IgD-negative memory B cell (primary cell): Measurements from ENCODE around the gene LDLRAD4. TPM values are rescaled to one million over a fixed set of nuclear protein-coding genes. Genes with fewer than 3 reads are reported as not detected.
A peak's percentile ranks its signal among the peaks of the same experiment; 100 is the strongest.

Source experiments
- H3K27ac Mint-ChIP-seq, 3 donors: one replicate each; pipeline ENCODE4 v1.8.0; 2020 to 2022; ENCODE audit warnings: mild to moderate bottlenecking in 3 of 3, mixed read lengths in 3 of 3, moderate library complexity in 1 of 3
- H3K27me3 Mint-ChIP-seq: one replicate; pipeline ENCODE4 v1.8.0; 2021; ENCODE audit warnings: mixed read lengths
- H3K36me3 Mint-ChIP-seq: one replicate; pipeline ENCODE4 v1.8.0; 2020; ENCODE audit warnings: mild to moderate bottlenecking, mixed read lengths
- H3K4me1 Mint-ChIP-seq, 3 donors: one replicate each; pipeline ENCODE4 v1.8.0; 2020 to 2022; ENCODE audit warnings: mixed read lengths in 3 of 3, mild to moderate bottlenecking in 1 of 3
- H3K4me3 Mint-ChIP-seq, 4 donors: one replicate each; pipeline ENCODE4 v1.8.0; 2020 to 2022; ENCODE audit warnings: mild to moderate bottlenecking in 4 of 4, mixed read lengths in 4 of 4, moderate library complexity in 3 of 4
- H3K9me3 Mint-ChIP-seq, 3 donors: one replicate each; pipeline ENCODE4 v1.8.0; 2020 to 2021; ENCODE audit warnings: mixed read lengths in 3 of 3, mild to moderate bottlenecking in 1 of 3
- polyA plus RNA-seq: library from polyadenylated mRNA; unstranded; fragments of 300-500 nt; fragmentation: Illumina TruSeq; gene quantifications from one replicate; pipeline ENCODE4 v1.2.3, GENCODE V29; 2021

LDLRAD4 gene
- polyA plus RNA-seq, 1 donor from 2014 or later: 5.1 TPM

DNA sequence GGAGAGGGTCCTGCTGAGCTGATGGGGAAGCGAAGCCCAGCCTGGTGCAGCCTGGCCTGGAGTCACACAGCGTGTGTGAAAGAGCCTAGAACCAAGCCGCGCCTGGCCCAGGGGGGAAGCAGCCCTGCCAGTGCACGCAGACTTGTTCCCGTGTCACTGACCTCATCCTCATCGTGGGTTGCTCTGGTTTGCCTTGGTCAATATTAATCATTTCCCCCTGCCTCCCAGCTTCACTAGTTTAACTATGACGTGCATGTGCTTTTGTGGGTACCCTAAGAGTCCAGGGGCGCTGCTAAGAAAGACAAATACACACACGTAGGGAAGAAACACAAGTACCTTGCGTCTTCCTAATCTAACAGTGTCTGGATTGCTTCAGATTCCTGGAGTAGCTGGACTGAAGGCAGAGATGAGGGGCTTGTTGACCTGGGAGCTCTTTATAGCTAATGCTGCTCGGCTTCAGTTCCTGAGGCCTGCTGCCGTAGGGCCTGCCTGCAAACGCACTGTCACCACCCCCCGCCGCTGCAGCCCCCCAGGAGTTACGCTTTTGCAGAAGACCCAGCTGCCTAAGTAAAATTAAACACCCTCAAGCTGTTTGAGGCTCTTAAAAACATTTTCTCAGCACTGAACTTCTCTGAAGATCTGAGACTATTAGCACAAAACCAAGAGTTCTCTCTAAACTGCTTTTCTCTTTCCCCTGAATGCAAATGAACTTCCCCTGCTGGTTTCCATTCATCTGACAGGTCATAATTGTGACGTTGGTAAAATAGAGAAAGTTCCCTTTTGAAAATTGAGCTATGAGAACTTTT, 348.6 kb downstream of the LDLRAD4 start:
- H3K36me3 Mint-ChIP-seq: no peaks in the 10 kb centered on the region
- no peaks in the 10 kb centered on the region for H3K27me3 Mint-ChIP-seq
- no peaks in the 10 kb centered on the region for H3K9me3 Mint-ChIP-seq
- H3K27ac Mint-ChIP-seq: peak overlapping the region; percentile 99 to 100 (median 99)
- peak overlapping the region; percentile 74 to 92 (median 90) for H3K4me3 Mint-ChIP-seq
- peaks cover 43 to 44% (median 44%) of the 10 kb centered on the region in 3 donors for H3K4me1 Mint-ChIP-seq

DNA sequence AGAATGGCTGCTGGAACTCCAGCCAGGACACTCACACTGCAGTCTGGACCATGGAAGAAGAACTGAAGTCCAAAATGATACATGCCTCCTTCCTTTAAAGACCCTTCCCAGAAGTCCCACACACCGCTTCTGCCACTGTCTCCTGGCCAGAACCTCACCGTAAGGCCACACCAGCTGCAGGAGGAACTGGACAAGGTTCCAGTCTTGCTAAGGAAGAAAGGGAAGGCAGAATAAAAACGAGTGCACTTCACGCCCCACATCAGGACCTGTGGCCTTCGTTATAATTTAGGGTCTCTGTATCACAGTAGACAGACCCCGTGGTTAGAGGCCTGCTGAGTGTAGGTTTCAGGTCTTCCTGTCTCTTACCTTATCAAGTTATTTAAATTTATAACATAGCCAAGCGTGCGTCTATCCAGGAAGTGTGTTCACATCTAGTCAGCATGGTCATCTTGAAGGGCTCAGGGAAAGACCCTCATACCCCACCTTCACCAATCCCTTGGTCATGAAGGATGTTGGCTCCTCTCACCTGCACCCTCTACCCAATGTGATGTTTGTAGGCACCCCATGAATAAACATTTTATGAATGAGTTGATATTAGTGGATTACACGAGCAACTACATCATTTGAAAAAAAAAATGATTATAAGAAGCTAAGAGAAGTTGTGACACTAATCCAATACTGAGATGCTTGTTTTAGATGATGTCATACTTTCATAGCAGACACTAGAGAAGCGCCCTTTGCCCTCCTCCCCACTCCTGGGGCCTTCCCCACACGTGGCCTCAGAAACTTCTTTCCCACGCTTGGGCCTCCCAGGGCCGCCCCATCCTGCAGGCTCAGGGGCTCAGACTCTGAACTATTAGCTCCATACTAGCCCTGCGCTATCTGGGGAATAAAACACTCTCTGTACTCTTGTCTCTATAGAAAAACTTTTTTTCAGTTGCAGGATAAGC, 350.2 kb downstream of the LDLRAD4 start:
- no peaks in the 10 kb centered on the region for H3K36me3 Mint-ChIP-seq
- H3K9me3 Mint-ChIP-seq: no peaks in the 10 kb centered on the region
- H3K4me3 Mint-ChIP-seq: peak overlapping the region; percentile 44 to 86 (median 63)
- H3K27me3 Mint-ChIP-seq: no peaks in the 10 kb centered on the region
- peaks cover 31 to 33% (median 31%) of the 10 kb centered on the region in 3 donors for H3K4me1 Mint-ChIP-seq
- H3K27ac Mint-ChIP-seq: peak overlapping the region; percentile 8 to 100 (median 99)

DNA sequence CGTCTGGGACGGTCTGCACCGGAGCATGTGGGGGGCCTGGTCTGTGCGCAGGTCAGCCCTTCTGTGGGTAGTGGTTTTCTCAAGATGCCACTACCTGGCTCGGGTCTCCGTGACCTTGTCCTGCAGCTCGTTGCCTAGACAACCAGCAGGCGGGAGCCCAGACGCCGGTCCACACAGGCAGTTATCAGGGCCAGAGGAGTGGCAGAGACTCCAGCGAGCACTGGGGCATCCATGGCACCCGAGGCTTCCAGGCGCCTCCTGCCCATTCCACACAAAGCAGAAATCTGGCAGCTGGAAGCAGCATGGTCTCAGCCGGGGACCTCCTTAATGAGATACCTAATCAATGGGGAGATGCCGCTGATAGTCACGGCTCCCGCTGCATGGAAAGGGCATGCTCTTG, 351.7 kb downstream of the LDLRAD4 start:
- Mint-ChIP-seq H3K9me3 (no peaks in the 10 kb centered on the region), H3K27ac (no peak overlapping the region), H3K4me3 (no peak overlapping the region), H3K4me1 (peaks cover 27 to 28% (median 27%) of the 10 kb centered on the region in 3 donors), H3K36me3 (no peaks in the 10 kb centered on the region), H3K27me3 (no peaks in the 10 kb centered on the region)

DNA sequence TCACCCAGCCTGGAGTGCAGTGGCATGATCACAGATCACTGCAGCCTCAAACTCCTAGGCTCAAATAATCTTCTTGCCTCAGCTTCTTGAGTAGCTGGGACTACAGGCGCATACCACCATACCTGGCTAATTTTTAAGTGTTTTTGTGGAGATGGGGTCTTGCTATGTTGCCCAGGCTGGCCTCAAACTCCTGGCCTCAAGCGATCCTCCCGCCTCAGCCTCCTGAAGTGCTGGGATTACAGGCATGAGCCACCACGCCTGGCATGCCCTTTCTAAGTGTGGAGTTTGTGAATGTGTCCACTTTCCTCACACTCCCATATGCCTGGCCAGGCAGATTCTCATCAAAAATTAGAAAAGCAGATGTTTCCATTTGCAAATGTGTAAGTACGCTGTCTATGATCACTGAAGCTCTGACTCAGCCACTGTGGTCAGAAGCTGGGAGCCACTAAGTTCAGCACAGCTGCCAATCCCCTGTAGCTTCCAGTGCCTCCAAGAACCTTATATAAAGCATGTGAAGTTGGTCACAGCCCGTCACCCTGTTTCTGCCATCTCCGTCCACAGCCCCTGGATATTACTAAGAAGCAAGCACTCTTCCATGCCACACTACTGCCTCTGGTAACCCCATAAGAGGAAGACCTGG, 352.4 kb downstream of the LDLRAD4 start:
- Mint-ChIP-seq H3K9me3 (no peaks in the 10 kb centered on the region), H3K36me3 (peaks cover 1% of the 10 kb centered on the region), H3K27me3 (no peaks in the 10 kb centered on the region), H3K27ac (peak overlapping the region in 1 of 3 donors; percentile 13), H3K4me1 (peaks cover 30 to 32% (median 30%) of the 10 kb centered on the region in 3 donors), H3K4me3 (peak overlapping the region in 2 of 4 donors; percentile 12 to 28)

DNA sequence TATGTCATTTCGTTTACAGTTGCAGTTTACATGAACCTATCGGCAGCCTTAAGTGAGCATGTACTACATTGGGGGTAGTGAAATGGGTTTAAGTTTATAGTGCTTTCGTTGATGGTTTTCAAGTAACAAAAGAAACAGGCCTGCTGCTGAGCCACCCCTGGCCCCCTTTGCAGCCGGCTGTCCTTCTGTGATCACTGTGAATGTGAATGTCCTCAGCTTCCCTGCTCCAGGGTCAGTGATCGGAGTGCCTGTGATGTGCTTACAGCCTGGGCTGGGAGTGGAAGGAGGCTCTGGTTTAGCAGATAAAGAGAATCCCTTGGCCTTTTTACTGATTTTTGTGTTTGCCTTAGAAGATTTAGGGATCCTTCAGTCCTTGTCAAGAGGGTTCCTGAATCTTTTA, 353.6 kb downstream of the LDLRAD4 start:
- Mint-ChIP-seq H3K4me3 (peak overlapping the region in 1 of 4 donors; percentile 21), H3K4me1 (peaks cover 28 to 33% (median 30%) of the 10 kb centered on the region in 3 donors), H3K27me3 (no peaks in the 10 kb centered on the region), H3K27ac (peak overlapping the region in 1 of 3 donors; percentile 65), H3K36me3 (peaks cover 1% of the 10 kb centered on the region), H3K9me3 (no peaks in the 10 kb centered on the region)

DNA sequence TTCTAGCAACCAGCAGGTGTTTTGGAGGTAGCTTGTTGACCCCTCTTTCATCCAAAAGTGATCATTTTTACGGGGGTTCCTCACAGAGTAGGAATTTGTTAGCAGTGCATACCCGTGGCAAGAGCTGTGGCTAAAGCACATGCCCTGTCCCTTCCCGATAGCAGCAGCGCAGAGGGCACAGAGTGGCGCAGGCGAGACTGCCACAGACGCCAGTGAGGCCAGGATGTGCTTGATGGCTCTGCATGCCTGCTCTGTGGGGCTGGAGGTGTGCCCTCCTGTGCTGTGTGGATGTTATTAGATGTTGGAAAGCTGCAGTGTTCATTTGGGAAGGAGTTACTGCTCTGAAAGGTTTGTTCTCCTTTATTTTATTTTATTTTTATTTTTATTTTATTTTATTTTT, 354.2 kb downstream of the LDLRAD4 start:
- peaks cover 1% of the 10 kb centered on the region for H3K36me3 Mint-ChIP-seq
- H3K4me3 Mint-ChIP-seq: peak overlapping the region in 1 of 4 donors; percentile 21
- H3K27me3 Mint-ChIP-seq: no peaks in the 10 kb centered on the region
- H3K9me3 Mint-ChIP-seq: no peaks in the 10 kb centered on the region
- H3K4me1 Mint-ChIP-seq: peaks cover 29 to 33% (median 29%) of the 10 kb centered on the region in 3 donors
- peak overlapping the region in 1 of 3 donors; percentile 65 for H3K27ac Mint-ChIP-seq

DNA sequence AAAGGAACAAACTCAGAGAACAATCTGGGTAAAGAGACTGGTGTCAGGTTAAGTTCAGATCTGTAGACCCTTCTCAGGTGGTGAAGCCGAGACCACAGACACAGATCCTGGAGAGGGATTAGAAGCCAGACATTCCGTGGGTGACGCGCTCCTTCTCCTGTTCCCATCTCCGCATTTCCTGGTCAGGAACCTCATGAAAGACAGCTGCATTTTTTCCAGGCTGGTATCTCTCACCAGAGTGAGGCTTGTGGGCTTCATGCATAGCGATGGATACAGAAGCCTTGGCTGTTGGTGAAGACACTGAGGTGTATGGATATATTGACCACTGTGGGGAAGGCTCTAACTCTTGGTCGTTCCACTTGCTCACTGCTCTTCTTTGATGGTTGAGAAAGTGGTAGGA, 355.2 kb downstream of the LDLRAD4 start:
- no peaks in the 10 kb centered on the region for H3K27me3 Mint-ChIP-seq
- no peak overlapping the region for H3K4me3 Mint-ChIP-seq
- peaks cover 30 to 35% (median 30%) of the 10 kb centered on the region in 3 donors for H3K4me1 Mint-ChIP-seq
- no peaks in the 10 kb centered on the region for H3K9me3 Mint-ChIP-seq
- H3K27ac Mint-ChIP-seq: peak overlapping the region in 1 of 3 donors; percentile 36
- H3K36me3 Mint-ChIP-seq: peaks cover 1% of the 10 kb centered on the region

DNA sequence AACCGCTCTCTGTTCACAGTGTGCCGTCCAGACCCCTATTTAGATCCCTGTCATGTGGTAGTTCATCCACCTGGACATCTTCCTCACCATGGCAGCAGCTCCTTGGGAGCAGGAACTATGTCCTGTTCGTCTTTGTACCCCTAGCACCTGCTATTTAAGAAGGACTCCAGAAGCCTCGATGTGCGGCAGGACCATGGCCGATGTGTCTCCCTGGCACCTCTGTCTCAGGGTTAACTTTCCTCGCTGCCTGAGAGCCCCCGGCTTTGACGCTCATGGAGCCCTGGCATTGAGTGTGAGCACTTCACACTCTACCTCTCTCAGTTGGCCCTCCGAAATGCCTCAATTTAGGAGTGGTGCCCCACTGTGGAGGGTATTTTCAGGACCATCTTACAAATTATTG, 355.8 kb downstream of the LDLRAD4 start:
- Mint-ChIP-seq H3K36me3 (peaks cover 1% of the 10 kb centered on the region), H3K4me1 (peaks cover 26 to 30% (median 29%) of the 10 kb centered on the region in 3 donors), H3K9me3 (no peaks in the 10 kb centered on the region), H3K4me3 (no peak overlapping the region), H3K27me3 (no peaks in the 10 kb centered on the region), H3K27ac (no peak overlapping the region)

DNA sequence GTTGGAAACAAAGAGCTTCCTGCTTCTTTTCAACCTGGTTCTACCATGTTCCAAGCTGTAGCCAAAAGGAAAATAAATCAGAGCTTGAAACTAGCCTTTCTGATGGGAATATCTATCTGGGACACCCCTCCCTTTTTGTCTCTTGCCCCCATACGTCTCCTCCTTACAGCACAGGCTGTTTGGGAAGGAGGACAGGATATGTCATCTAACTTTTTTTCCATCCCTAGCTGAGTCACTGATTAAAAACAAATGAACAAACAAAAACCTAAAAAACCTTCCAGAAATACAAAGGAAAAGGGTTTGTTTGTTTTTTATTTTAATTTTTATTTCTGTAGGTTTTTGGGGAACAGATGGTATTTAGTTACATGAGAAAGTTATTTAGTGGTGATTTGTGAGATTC, 356.2 kb downstream of the LDLRAD4 start:
- H3K27ac Mint-ChIP-seq: peak overlapping the region in 1 of 3 donors; percentile 39
- H3K27me3 Mint-ChIP-seq: no peaks in the 10 kb centered on the region
- H3K4me3 Mint-ChIP-seq: no peak overlapping the region
- peaks cover 1% of the 10 kb centered on the region for H3K36me3 Mint-ChIP-seq
- H3K9me3 Mint-ChIP-seq: no peaks in the 10 kb centered on the region
- peaks cover 30 to 34% (median 30%) of the 10 kb centered on the region in 3 donors for H3K4me1 Mint-ChIP-seq

DNA sequence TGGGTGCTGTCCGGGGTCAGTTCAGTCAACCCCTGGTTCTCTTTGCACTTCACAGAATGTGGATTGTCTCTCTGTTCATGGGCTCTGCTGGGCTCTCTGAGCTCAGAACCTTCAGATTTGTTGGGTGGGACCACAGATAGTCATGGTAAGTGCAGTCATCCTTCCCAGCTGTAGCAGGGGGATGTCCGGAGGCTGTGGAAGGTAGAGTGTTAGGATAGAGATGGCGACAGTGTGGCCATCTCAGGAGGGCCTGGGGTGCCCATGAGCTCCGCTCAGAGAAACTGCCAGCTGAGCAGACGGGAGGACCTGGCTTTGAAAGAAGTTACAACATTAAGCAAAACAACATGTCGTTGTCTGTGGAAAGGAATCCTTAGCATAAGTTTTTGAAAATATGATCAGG, 358.0 kb downstream of the LDLRAD4 start:
- Mint-ChIP-seq H3K4me3 (peak overlapping the region; percentile 88 to 96 (median 90)), H3K9me3 (no peaks in the 10 kb centered on the region), H3K27me3 (no peaks in the 10 kb centered on the region)

DNA sequence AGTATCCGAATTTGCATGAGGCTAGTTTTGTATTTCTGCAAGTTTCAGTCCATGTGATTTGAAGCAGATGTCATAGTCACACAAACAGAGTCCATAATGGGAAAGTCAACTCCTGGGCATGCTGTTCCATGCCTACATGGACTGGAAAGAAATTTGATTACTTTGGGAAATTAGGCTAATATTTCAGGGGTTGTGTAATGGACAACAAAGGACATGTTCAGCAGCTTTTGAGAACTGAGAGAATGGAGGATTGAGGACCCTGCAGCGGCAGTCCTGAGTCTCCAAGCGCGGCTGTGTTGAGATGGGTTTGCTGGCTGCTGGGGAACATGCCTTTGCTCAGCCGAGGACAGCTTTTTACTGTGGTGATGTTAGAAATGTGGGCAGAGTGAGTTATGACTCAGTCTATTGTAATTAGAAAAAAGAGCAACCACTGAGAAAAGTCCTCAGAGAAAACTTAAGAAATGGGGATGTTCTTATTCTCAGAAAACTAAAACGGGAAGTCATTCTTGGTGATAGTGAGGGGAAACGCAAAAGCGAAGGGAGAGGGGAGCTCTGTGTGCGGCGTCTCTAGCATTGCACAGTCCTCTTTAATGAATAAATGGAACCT, 358.6 kb downstream of the LDLRAD4 start:
- peak overlapping the region; percentile 88 to 96 (median 90) for H3K4me3 Mint-ChIP-seq
- H3K27ac Mint-ChIP-seq: peak overlapping the region; percentile 95 to 97 (median 97)
- H3K9me3 Mint-ChIP-seq: no peaks in the 10 kb centered on the region
- no peaks in the 10 kb centered on the region for H3K27me3 Mint-ChIP-seq
- H3K4me1 Mint-ChIP-seq: peaks cover 33 to 37% (median 34%) of the 10 kb centered on the region in 3 donors
- H3K36me3 Mint-ChIP-seq: peaks cover 1% of the 10 kb centered on the region

More for the DNA sequence above, 358.0 kb downstream of the LDLRAD4 start:
- peaks cover 33 to 37% (median 34%) of the 10 kb centered on the region in 3 donors for H3K4me1 Mint-ChIP-seq
- peaks cover 1% of the 10 kb centered on the region for H3K36me3 Mint-ChIP-seq
- H3K27ac Mint-ChIP-seq: peak overlapping the region; percentile 95 to 97 (median 97)

DNA sequence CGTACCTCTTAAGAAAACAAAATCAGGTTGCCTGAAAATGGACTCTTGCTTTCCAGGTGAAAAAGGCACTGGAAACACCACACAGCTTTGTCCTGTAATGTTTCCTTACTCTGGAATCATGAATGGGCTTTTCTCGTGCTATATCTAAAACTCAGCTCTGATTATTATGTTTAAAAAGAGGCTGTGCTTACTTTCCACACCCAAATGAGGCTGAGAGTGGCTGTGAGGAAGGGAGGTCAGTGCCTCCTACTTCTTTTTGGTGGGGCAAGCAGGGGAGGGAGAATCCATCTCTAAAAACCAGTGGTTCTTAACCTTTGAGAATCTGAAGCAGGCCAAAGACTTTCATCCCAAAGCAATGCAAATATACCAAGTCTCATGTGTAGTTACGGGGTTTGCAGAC, 359.2 kb downstream of the LDLRAD4 start:
- Mint-ChIP-seq H3K4me1 (peaks cover 33 to 37% (median 34%) of the 10 kb centered on the region in 3 donors), H3K4me3 (peak overlapping the region; percentile 88 to 96 (median 90)), H3K36me3 (peaks cover 1% of the 10 kb centered on the region), H3K27me3 (no peaks in the 10 kb centered on the region), H3K27ac (peak overlapping the region; percentile 95 to 97 (median 97)), H3K9me3 (no peaks in the 10 kb centered on the region)

DNA sequence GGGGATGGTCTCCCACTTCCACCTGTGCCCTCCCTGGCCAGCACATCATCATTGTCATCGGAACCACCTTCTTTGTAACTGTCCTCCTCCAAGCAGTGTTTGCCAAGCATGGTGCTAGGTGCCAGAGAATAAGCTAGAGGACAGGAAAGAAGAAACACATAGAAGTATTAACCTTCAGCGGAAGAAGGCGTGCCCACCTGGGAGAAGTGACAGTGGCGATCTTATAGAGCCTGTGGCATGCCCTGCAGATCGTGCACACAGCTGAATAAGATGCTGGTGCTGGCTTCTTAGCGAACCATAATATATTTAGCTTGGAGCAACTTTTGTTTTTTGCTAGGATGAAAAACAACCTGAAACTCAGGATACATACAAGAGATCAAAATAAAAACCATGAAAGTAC, 359.8 kb downstream of the LDLRAD4 start:
- peak overlapping the region; percentile 80 to 97 (median 95) for H3K27ac Mint-ChIP-seq
- H3K9me3 Mint-ChIP-seq: no peaks in the 10 kb centered on the region
- peak overlapping the region; percentile 89 to 96 (median 90) for H3K4me3 Mint-ChIP-seq
- no peaks in the 10 kb centered on the region for H3K27me3 Mint-ChIP-seq
- peaks cover 1% of the 10 kb centered on the region for H3K36me3 Mint-ChIP-seq
- H3K4me1 Mint-ChIP-seq: peaks cover 33 to 37% (median 34%) of the 10 kb centered on the region in 3 donors

DNA sequence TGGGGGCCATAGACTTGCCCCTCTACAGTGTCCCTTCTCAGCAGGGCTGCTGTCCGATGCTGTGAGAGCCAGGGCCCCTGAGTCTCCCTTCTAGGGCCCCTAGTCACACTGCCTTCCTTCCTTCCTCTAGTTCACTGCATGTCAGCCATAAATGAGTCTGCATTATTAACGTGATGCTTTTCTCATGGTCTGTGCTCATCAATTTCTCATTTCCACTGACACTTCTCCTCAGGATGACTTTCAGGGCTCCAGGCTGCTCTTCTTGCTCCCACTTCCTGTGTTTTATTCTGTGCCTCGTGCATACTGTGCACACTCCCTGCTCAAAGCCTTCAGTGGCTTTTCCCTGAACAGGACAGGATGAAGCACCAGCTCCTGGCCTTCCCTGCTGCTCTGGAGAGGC, 361.3 kb downstream of the LDLRAD4 start:
- peaks cover 38 to 42% (median 40%) of the 10 kb centered on the region in 3 donors for H3K4me1 Mint-ChIP-seq
- H3K4me3 Mint-ChIP-seq: peak overlapping the region; percentile 21 to 89 (median 68)
- peak overlapping the region in 1 of 3 donors; percentile 41 for H3K27ac Mint-ChIP-seq

More for the DNA sequence above, 361.3 kb downstream of the LDLRAD4 start:
- peaks cover 3% of the 10 kb centered on the region for H3K36me3 Mint-ChIP-seq
- no peaks in the 10 kb centered on the region for H3K9me3 Mint-ChIP-seq
- H3K27me3 Mint-ChIP-seq: no peaks in the 10 kb centered on the region
